ENCODE measurements around the gene NEK1.

- TF ChIP-seq SMC3 (conservative IDR thresholded peaks at IDR 0.05; ENCODE audit: poor library complexity) (no peak), POLR2AphosphoS5 (IDR thresholded peaks at IDR 0.05) (no peak)
These were observed 127.3 kb downstream of the NEK1 start for GRCh38 chr4:169485086-169485485.
